Measurements from ENCODE around the gene GPC6. TPM values are rescaled to one million over a fixed set of nuclear protein-coding genes. Genes with fewer than 3 reads are reported as not detected.

GPC6 gene
- polyA plus RNA-seq, 1 donor (not counting 4 experiments of a cell fraction or from before 2014, with no cell fraction given) = 0.42 TPM

DNA sequence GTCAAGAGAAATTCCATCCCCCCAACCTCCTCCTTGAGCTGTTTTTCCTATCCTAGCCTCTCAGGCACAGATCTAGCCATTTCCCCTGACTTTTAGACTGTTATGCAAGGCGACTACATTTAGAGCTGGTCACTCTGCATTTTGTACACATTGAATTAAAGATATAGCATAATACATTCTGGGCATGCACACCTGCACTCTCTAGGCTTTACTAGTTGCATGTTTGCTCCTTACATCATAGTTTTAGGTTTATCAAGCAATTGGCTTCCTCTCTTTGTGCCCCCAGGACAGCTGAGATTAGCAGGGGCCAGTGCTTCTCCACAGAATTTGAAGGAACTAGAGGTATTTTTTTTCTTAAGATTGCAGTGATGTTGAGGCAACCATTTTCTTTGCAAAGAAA, 19.5 kb downstream of the GPC6 start:
- no peak for DNase-seq (ENCODE audit: low read depth, low spot score)
- H3K9ac ChIP-seq (ENCODE audit: control insufficient read depth, extremely low read depth, insufficient read depth, low read length) = no peak overlapping the region
- dilution Hi-C loops (cut with MboI; ENCODE audit: extremely low pct_ligation_motif_present, low sequenced_read_pairs) = no loop called here

DNA sequence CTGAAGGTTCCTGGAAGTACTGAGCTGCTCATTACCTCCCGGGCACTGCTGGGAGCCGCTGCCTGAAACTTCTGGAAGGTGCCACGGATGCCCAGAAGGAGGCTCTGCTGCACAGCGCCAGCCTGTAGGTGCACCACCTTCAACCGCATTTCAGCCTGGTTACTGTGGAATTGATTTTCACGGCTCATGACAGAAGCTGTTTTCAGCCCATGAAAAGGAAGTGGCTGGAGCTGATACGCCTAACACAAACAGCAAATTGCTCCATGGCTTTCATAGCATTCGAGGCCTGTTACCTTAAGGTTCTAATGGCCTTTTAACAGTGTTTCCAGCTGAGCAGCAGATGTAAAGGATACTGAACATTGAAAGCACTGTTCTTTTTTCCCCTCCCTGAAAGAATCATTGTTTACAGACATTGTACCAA, 22.0 kb downstream of the GPC6 start:
- H3K4me3 ChIP-seq (ENCODE audit: control insufficient read depth in 2 of 3, extremely low read depth in 1 of 3, insufficient read depth in 2 of 3, low read depth in 1 of 3, low read length in 3 of 3) = no peak overlapping the region
- no peaks in the 10 kb centered on the region for H4K20me1 ChIP-seq (ENCODE audit: control insufficient read depth, extremely low read depth, insufficient read depth, low read length)
- dilution Hi-C loops (cut with MboI; ENCODE audit: extremely low pct_ligation_motif_present, low sequenced_read_pairs) = no loop called here
- peaks cover 14% of the 10 kb centered on the region for H3K4me1 ChIP-seq (ENCODE audit: control insufficient read depth, extremely low read depth, insufficient read depth, low read length)
- TF ChIP-seq, protein P1, sequence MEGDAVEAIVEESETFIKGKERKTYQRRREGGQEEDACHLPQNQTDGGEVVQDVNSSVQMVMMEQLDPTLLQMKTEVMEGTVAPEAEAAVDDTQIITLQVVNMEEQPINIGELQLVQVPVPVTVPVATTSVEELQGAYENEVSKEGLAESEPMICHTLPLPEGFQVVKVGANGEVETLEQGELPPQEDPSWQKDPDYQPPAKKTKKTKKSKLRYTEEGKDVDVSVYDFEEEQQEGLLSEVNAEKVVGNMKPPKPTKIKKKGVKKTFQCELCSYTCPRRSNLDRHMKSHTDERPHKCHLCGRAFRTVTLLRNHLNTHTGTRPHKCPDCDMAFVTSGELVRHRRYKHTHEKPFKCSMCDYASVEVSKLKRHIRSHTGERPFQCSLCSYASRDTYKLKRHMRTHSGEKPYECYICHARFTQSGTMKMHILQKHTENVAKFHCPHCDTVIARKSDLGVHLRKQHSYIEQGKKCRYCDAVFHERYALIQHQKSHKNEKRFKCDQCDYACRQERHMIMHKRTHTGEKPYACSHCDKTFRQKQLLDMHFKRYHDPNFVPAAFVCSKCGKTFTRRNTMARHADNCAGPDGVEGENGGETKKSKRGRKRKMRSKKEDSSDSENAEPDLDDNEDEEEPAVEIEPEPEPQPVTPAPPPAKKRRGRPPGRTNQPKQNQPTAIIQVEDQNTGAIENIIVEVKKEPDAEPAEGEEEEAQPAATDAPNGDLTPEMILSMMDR (optimal IDR thresholded peaks at IDR 0.05 in 1 of 3, IDR thresholded peaks at IDR 0.05 in 1 of 3, conservative IDR thresholded peaks at IDR 0.05 in 1 of 3; ENCODE audit: extremely low read depth in 1 of 3, insufficient read depth in 2 of 3, low read length in 3 of 3) = peak in 1 of 3 experiments; percentile 56
- no peak for TF ChIP-seq EZH2 (IDR thresholded peaks at IDR 0.05; ENCODE audit: low read length)
- H3K27me3 ChIP-seq (ENCODE audit: control insufficient read depth, extremely low read depth, insufficient read depth, low read length) = no peaks in the 10 kb centered on the region
- H3K79me2 ChIP-seq (ENCODE audit: control insufficient read depth, insufficient read depth, low read length) = no peaks in the 10 kb centered on the region
- H2AFZ ChIP-seq (ENCODE audit: control insufficient read depth, low read length) = no peak overlapping the region
- H3K9ac ChIP-seq (ENCODE audit: control insufficient read depth, extremely low read depth, insufficient read depth, low read length) = no peak overlapping the region
- H3K4me2 ChIP-seq (ENCODE audit: control insufficient read depth, extremely low read depth, insufficient read depth, low read depth, low read length) = no peak overlapping the region
- H3K9me3 ChIP-seq (ENCODE audit: control insufficient read depth, low read depth, low read length) = no peaks in the 10 kb centered on the region
- H3K36me3 ChIP-seq (ENCODE audit: control insufficient read depth in 2 of 2, extremely low read depth in 1 of 2, insufficient read depth in 2 of 2, low read length in 2 of 2) = no peaks in the 10 kb centered on the region
- no peak for FAIRE-seq
- no peak for DNase-seq (ENCODE audit: low read depth, low spot score)
- no peak overlapping the region for H3K27ac ChIP-seq (ENCODE audit: control insufficient read depth, insufficient read depth, low read length)
- H3K9me1 ChIP-seq (ENCODE audit: control insufficient read depth, extremely low read depth, insufficient read depth, low read length) = no peaks in the 10 kb centered on the region

More for the DNA sequence above, 19.5 kb downstream of the GPC6 start:
- Histone ChIP-seq H3K27ac (ENCODE audit: control insufficient read depth, insufficient read depth, low read length) (no peak overlapping the region), H3K79me2 (ENCODE audit: control insufficient read depth, insufficient read depth, low read length) (no peaks in the 10 kb centered on the region), H3K27me3 (ENCODE audit: control insufficient read depth, extremely low read depth, insufficient read depth, low read length) (peaks cover 2% of the 10 kb centered on the region), H3K4me1 (ENCODE audit: control insufficient read depth, extremely low read depth, insufficient read depth, low read length) (peaks cover 14% of the 10 kb centered on the region), H3K4me3 (ENCODE audit: control insufficient read depth in 2 of 3, extremely low read depth in 1 of 3, insufficient read depth in 2 of 3, low read depth in 1 of 3, low read length in 3 of 3) (no peak overlapping the region), H3K36me3 (ENCODE audit: control insufficient read depth in 2 of 2, extremely low read depth in 1 of 2, insufficient read depth in 2 of 2, low read length in 2 of 2) (no peaks in the 10 kb centered on the region), H3K9me3 (ENCODE audit: control insufficient read depth, low read depth, low read length) (no peaks in the 10 kb centered on the region), H3K4me2 (ENCODE audit: control insufficient read depth, extremely low read depth, insufficient read depth, low read depth, low read length) (no peak overlapping the region), H2AFZ (ENCODE audit: control insufficient read depth, low read length) (no peak overlapping the region), H4K20me1 (ENCODE audit: control insufficient read depth, extremely low read depth, insufficient read depth, low read length) (no peaks in the 10 kb centered on the region), H3K9me1 (ENCODE audit: control insufficient read depth, extremely low read depth, insufficient read depth, low read length) (no peaks in the 10 kb centered on the region)
- no peak for FAIRE-seq
- no peak for TF ChIP-seq EZH2 (IDR thresholded peaks at IDR 0.05; ENCODE audit: low read length)
- TF ChIP-seq, protein P1 (optimal IDR thresholded peaks at IDR 0.05 in 1 of 3, IDR thresholded peaks at IDR 0.05 in 1 of 3, conservative IDR thresholded peaks at IDR 0.05 in 1 of 3; ENCODE audit: extremely low read depth in 1 of 3, insufficient read depth in 2 of 3, low read length in 3 of 3) = no peak

Measured in keratinocyte (primary cell).